Esophagus squamous epithelium (tissue), 4 donors: ENCODE measurements around the gene OR1F1.

Experiments
- CTCF ChIP-seq, 6 experiments: fragments of 450-650 bp in 4 of 6; fragments of 200-600 bp in 2 of 6; sonication (generic) in 2 of 6; IDR thresholded peaks; one replicate each; pipeline ENCODE4 v1.5.1; 2016 to 2019; ENCODE audit warnings: antibody characterized with exemption in 6 of 6, mild to moderate bottlenecking in 4 of 6, moderate library complexity in 4 of 6
- POLR2A ChIP-seq, 4 donors: fragments of 450-650 bp; IDR thresholded peaks; one replicate each; pipeline ENCODE4 v1.6.1; 2017; ENCODE audit warnings: antibody characterized with exemption in 4 of 4, mild to moderate bottlenecking in 4 of 4, moderate library complexity in 3 of 4

GRCh38 chr16:3207086-3207953, 19.3 kb downstream of the OR1F1 start:
- no peak for TF ChIP-seq CTCF (IDR thresholded peaks at IDR 0.05)
- no peak for TF ChIP-seq POLR2A (IDR thresholded peaks at IDR 0.05)
